Lower leg skin (tissue), 3 donors: Measurements from ENCODE around the gene ANKRD50.

Experiments used
- POLR2A ChIP-seq, 2 donors: fragments of 450-650 bp; IDR thresholded peaks; one replicate each; pipeline ENCODE4 v1.6.1; 2016 to 2017; ENCODE audit warnings: antibody characterized with exemption in 2 of 2, mild to moderate bottlenecking in 1 of 2, moderate library complexity in 1 of 2
- TF ChIP-seq, protein P1 (sequence below), 3 donors: fragments of 450-650 bp; IDR thresholded peaks; one replicate each; pipeline ENCODE4 v1.5.1; 2016; ENCODE audit warnings: antibody characterized with exemption in 3 of 3, mild to moderate bottlenecking in 3 of 3, moderate library complexity in 2 of 3

DNA sequence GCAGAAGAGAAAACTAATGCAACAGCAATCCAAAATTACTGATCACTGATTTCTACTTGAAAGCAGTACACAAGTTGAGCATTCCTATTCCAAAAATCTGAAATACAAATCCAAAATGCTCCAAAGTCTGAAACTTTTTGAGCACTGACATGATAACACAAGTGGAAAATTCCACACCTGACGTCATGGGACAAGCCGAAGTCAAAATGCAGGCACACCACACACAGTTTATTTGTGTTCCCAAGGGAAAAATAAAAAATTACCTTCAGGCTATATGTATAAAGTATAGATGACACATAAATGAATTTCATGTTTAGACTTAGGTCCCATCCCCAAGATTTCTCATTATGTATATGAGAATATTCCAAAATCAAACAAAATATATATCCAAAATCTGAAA, 20.7 kb downstream of the ANKRD50 start:
- TF ChIP-seq, protein P1, sequence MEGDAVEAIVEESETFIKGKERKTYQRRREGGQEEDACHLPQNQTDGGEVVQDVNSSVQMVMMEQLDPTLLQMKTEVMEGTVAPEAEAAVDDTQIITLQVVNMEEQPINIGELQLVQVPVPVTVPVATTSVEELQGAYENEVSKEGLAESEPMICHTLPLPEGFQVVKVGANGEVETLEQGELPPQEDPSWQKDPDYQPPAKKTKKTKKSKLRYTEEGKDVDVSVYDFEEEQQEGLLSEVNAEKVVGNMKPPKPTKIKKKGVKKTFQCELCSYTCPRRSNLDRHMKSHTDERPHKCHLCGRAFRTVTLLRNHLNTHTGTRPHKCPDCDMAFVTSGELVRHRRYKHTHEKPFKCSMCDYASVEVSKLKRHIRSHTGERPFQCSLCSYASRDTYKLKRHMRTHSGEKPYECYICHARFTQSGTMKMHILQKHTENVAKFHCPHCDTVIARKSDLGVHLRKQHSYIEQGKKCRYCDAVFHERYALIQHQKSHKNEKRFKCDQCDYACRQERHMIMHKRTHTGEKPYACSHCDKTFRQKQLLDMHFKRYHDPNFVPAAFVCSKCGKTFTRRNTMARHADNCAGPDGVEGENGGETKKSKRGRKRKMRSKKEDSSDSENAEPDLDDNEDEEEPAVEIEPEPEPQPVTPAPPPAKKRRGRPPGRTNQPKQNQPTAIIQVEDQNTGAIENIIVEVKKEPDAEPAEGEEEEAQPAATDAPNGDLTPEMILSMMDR (IDR thresholded peaks at IDR 0.05): no peak
- TF ChIP-seq POLR2A (IDR thresholded peaks at IDR 0.05): no peak
